Right lobe of liver (tissue), 6 donors: ENCODE data around the gene FYN. TPM values are rescaled to one million over a fixed set of nuclear protein-coding genes. Genes with fewer than 3 reads are reported as not detected.
"Not testable (repeated sequence)": the region's sequence is repeated elsewhere in the genome, so short reads cannot be mapped to it uniquely, and the experiment has no call there.

Experiments
- ATAC-seq, 4 donors: fragments of 200-7000 bp; cut with Tn5 transposase; one replicate each; pipeline ENCODE4 v1.9.1; 2020; ENCODE audit warnings: mild to moderate bottlenecking in 4 of 4, moderate library complexity in 4 of 4
- DNase-seq, 3 donors: peaks; one replicate each; pipeline ENCODE4 v3.0.0-alpha.2; 2020
- H3K27ac ChIP-seq, 3 donors: fragments of 200-600 bp; one replicate each; pipeline ENCODE4 v1.8.0; 2022
- H3K27me3 ChIP-seq, 2 donors: fragments of 200-600 bp; one replicate each; pipeline ENCODE4 v1.8.0; 2022
- H3K36me3 ChIP-seq, 4 donors: fragments of 200-600 bp; sonication (generic) in 1 of 4; one replicate each; pipeline versions ENCODE4 v1.5.1 to v1.8.0; 2017 to 2022; ENCODE audit warnings: control low read depth in 1 of 4
- H3K4me1 ChIP-seq, 4 donors: fragments of 200-600 bp; sonication (generic) in 1 of 4; one replicate each; pipeline versions ENCODE4 v1.5.1 to v1.8.0; 2017 to 2022; ENCODE audit warnings: control low read depth in 1 of 4
- H3K4me3 ChIP-seq, 3 donors: fragments of 200-600 bp; one replicate each; pipeline ENCODE4 v1.8.0; 2022
- H3K9me3 ChIP-seq, 4 donors: fragments of 200-600 bp; sonication (generic) in 1 of 4; one replicate each; pipeline versions ENCODE4 v1.5.1 to v1.8.0; 2017 to 2022; ENCODE audit warnings: control low read depth in 1 of 4
- POLR2A ChIP-seq: fragments of 450-650 bp; IDR thresholded peaks from one replicate; pipeline ENCODE4 v1.6.1; 2017; ENCODE audit warnings: antibody characterized with exemption, mild to moderate bottlenecking
- WGBS: methylation state at CpG from one replicate; pipeline ENCODE4 v1.1.6; 2018; ENCODE audit warnings: low coverage, low lambda C conversion rate; ENCODE audit not compliant: insufficient coverage; ENCODE audit errors: missing lambda C conversion rate; 5-methylcytosine and 5-hydroxymethylcytosine counted together
- intact Hi-C, 2 donors: fragments of 100-400 bp; cut with DNase I; formaldehyde crosslinking; loops; one replicate each; pipeline versions ENCODE4 v1.11.2 to v1.14.1; 2022
- total RNA-seq, 6 experiments: library from RNA; depleted of rRNA in 2 of 6; stranded (reverse); fragments of >200 nt in 2 of 6; fragmentation: NEBNext Ultra II Directional in 3 of 6; extraction: Animal tissue kit (Norgen Biotek cat#: 25700) in 3 of 6; gene quantifications; one replicate each; pipeline versions ENCODE4 v1.1.0 to v1.2.4, GENCODE V29; 2016 to 2023
- TF ChIP-seq, protein P1 (sequence below), 4 donors: fragments of 200-600 bp in 3 of 4; fragments of 450-650 bp in 1 of 4; IDR thresholded peaks; one replicate each; pipeline versions ENCODE4 v1.5.1 to v1.8.0; 2016 to 2022; ENCODE audit warnings: antibody characterized with exemption in 4 of 4, mild to moderate bottlenecking in 2 of 4
- donor health status: DM: no; HTN: yes; CAD: no.
- donor health status: DM: no; HTN: no; CAD: no.
- donor health status: DM: no; HTN: no; CAD: no.
- donor health status: DM: no; HTN: yes; CAD: no.
- donor health status: DM: no; HTN: yes; CAD: no.

Gene FYN
- total RNA-seq, 6 experiments from 2014 or later = 16.8 to 33.7 (median 23.5) TPM

DNA sequence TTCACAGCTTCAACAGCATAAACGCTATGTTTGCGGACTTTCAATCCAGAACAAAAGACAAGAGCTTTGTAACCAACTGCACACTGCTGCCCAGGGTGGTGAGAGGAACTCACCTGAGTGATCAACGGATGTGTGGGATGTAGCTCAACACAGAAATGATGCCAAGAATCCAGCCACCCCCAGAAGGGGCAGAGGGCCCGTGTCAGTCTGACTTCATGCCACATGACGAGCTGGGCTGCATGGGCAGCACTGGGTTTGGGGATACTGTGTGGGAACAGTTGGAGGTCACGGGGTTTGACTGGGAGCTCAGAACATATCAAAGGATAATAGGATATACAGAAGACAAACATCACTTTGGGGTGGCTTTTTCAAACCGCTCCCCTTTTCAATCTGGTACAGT lies 188.2 kb downstream of the FYN start:
- H3K9me3 ChIP-seq = no peaks in the 10 kb centered on the region
- intact Hi-C loops = no loop called here
- DNase-seq = no peak
- TF ChIP-seq, protein P1, sequence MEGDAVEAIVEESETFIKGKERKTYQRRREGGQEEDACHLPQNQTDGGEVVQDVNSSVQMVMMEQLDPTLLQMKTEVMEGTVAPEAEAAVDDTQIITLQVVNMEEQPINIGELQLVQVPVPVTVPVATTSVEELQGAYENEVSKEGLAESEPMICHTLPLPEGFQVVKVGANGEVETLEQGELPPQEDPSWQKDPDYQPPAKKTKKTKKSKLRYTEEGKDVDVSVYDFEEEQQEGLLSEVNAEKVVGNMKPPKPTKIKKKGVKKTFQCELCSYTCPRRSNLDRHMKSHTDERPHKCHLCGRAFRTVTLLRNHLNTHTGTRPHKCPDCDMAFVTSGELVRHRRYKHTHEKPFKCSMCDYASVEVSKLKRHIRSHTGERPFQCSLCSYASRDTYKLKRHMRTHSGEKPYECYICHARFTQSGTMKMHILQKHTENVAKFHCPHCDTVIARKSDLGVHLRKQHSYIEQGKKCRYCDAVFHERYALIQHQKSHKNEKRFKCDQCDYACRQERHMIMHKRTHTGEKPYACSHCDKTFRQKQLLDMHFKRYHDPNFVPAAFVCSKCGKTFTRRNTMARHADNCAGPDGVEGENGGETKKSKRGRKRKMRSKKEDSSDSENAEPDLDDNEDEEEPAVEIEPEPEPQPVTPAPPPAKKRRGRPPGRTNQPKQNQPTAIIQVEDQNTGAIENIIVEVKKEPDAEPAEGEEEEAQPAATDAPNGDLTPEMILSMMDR (IDR thresholded peaks at IDR 0.05) = no peak
- no peak for TF ChIP-seq POLR2A
- no peak overlapping the region for H3K4me3 ChIP-seq
- no peaks in the 10 kb centered on the region for H3K27me3 ChIP-seq
- peak overlapping the region; percentile 80 to 90 (median 86) for H3K27ac ChIP-seq
- ATAC-seq = peak in 1 of 4 donors; percentile 41
- H3K4me1 ChIP-seq = peaks cover 0 to 56% (median 20%) of the 10 kb centered on the region in 4 donors
- H3K36me3 ChIP-seq = no peaks in the 10 kb centered on the region
- WGBS = 51% methylated on average over 6 of the region's 7 CpGs

DNA sequence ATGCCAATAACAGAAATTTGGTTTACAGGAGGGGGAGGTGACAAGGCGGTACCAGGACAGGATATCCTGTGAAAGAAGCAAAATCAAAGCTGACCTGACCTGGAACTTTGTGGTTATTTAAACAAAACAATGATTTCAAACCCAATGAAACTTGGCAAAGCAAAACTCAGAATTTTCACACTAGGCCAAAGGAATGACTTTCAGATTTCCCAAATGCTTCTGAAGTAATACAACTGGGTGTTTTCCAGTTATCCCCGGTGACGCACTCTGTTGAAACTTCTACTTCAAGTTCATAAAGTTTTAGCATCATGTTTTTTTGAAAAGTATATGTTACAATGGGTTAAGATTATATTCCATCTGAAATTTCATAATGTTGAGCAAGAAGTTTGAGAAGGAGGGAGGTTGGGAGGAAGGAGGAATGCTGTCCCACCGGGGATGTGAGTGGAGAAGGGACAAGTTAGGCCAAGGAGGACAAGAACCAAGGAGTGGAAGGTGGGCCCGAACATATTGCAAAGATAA lies 189.4 kb downstream of the FYN start:
- peak; percentile 56 to 77 (median 64) for ATAC-seq
- no peak for DNase-seq
- intact Hi-C loops = no loop called here

DNA sequence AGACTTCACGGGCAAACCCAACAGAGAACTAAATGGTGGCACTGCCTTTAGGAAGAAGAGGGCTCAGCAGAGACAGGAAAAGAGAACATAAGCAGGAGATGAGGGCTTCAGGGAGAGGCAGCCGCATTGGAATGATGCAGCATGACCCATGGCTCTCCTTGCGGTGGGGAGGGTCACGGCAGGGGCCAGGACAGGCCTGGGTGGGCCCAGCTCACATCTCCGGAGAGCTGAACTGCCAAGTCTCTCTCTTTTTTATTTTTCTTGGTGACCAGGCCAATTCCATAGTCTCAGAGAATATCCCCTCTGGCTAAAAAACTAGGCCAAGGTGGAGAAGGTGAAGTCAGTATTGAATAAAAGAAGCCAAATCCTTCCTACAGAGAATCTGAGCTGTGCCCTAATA lies 190.1 kb downstream of the FYN start:
- Histone ChIP-seq H3K9me3 (no peaks in the 10 kb centered on the region), H3K36me3 (no peaks in the 10 kb centered on the region), H3K27ac (peak overlapping the region; percentile 80 to 90 (median 86)), H3K4me1 (peaks cover 0 to 75% (median 24%) of the 10 kb centered on the region in 4 donors), H3K27me3 (no peaks in the 10 kb centered on the region), H3K4me3 (no peak overlapping the region)
- ATAC-seq (no peak), DNase-seq (no peak)
- WGBS = 70% methylated on average over 2 of the region's 5 CpGs
- intact Hi-C loops = no loop called here
- TF ChIP-seq POLR2A = no peak
- TF ChIP-seq, protein P1 (IDR thresholded peaks at IDR 0.05) = no peak

More for the DNA sequence above, 189.4 kb downstream of the FYN start:
- WGBS = 15% methylated on average over 5 of the region's 5 CpGs
- Histone ChIP-seq H3K9me3 (no peaks in the 10 kb centered on the region), H3K27me3 (no peaks in the 10 kb centered on the region), H3K4me1 (peaks cover 0 to 69% (median 24%) of the 10 kb centered on the region in 4 donors), H3K36me3 (no peaks in the 10 kb centered on the region), H3K4me3 (no peak overlapping the region), H3K27ac (peak overlapping the region; percentile 80 to 90 (median 86))
- TF ChIP-seq, protein P1 (IDR thresholded peaks at IDR 0.05) = no peak
- TF ChIP-seq POLR2A = no peak

DNA sequence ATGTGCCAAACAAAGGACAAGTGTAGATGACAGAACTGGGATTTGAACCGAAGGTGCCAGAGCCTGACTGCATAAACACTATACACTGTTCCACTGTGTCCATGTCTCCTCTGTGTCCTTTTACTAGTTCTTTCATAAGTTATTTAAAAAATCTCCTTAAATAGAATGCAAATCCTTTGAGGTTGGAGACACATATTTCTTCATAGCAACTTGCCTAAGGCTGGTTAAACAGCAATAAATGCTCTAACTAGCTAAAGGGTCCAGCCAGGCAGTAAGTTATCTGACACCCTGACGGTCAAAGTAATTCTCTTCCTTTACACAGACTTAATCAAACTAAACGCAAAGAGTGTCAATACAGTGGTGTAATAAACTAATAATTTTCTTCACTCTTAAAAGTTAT lies 191.4 kb downstream of the FYN start:
- Histone ChIP-seq H3K4me3 (no peak overlapping the region), H3K27ac (no peak overlapping the region), H3K36me3 (no peaks in the 10 kb centered on the region), H3K27me3 (no peaks in the 10 kb centered on the region), H3K4me1 (peaks cover 0 to 72% (median 22%) of the 10 kb centered on the region in 4 donors), H3K9me3 (no peaks in the 10 kb centered on the region)
- intact Hi-C loops = no loop called here
- ATAC-seq (no peak), DNase-seq (no peak)
- WGBS = 68% methylated on average over 3 of the region's 3 CpGs
- TF ChIP-seq, protein P1 (IDR thresholded peaks at IDR 0.05) = no peak
- no peak for TF ChIP-seq POLR2A

DNA sequence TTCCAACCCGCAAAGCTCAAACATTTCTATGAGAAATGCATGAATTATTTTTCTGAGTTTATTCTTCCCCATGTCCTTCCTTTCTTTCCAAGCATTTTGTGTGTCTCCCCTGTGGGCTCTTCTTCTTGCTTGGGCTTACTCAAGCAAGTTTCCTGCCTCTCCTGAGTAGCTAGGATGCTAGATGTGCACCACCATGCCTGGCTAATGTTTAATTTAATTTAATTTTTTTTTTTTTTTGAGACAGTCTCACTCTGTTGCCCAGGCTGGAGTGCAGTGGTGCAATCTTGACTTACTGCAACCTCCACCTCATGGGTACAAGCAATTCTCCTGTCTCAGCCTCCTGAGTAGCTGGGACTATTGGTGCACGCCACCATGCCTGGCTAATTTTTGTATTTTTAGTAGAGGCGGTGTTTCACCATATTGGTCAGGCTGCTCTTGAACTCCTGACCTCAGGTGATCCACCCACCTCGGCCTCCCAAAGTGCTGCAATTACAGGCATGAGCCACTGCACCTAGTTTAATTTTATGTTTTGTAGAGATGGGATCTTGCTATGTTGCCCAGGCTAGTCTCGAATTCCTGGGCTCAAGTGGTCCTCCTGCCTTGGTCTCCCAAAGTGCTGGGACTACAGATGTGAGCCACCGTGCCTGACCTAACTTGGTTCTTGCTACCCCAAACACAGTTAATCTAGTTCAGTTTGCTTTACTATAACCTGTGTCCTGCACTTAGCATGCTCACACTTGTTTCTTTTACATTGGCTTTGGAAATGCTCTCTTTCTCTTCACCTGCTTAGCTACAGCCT lies 192.2 kb downstream of the FYN start:
- H3K36me3 ChIP-seq, intact Hi-C loops, H3K9me3 ChIP-seq, DNase-seq, H3K27ac ChIP-seq, ATAC-seq, H3K27me3 ChIP-seq, H3K4me3 ChIP-seq: not testable (repeated sequence)
- H3K4me1 ChIP-seq = peaks cover 0 to 64% (median 22%) of the 10 kb centered on the region in 4 donors
- 83% methylated on average over 6 of the region's 6 CpGs for WGBS
